Measurements from ENCODE around the gene CUX1. TPM values are rescaled to one million over a fixed set of nuclear protein-coding genes. Genes with fewer than 3 reads are reported as not detected.

Gene CUX1
- total RNA-seq, 4 donors from 2014 or later = 93.8 to 156 (median 112) TPM

DNA sequence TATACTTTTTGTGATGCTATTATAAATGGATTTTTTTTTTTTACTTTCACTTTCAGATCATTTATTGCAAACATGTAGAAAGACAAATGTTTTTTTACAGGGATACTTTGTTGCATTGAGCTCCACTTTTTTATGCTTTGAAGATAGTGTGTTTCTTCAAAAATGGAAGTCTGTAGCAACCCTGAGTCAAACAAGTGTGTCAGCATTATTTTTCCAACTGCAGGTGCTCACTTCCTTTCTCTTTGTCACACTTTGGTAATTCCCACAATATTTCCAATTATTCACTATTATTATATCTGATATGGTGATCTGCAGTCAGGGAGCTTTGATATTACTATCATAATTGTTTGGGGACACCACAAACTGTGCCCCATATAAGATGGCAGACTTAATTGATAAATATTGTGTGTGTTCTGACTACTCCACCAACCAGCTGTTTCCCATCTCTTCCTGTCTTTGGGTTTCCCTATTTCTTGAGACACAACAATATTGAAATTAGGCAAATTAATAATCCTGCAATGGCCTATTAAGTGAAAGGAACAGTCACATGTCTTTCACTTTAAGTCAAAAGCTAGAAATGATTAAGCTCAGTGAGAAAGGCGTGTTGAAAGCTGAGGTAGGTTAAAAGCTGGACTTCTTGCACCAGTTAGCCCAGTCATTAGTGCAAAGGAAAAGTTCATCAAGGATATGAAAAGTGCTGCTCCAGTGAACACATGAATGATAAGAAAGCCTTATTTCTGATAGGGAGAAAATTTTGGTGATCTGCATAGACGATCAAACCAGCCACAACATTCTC lies 238.0 kb downstream of the CUX1 start:
- no peak overlapping the region for H3K4me3 ChIP-seq (replicated peaks in 1 of 3)
- no peak for TF ChIP-seq POLR2A (IDR thresholded peaks at IDR 0.05)
- TF ChIP-seq, protein P1, sequence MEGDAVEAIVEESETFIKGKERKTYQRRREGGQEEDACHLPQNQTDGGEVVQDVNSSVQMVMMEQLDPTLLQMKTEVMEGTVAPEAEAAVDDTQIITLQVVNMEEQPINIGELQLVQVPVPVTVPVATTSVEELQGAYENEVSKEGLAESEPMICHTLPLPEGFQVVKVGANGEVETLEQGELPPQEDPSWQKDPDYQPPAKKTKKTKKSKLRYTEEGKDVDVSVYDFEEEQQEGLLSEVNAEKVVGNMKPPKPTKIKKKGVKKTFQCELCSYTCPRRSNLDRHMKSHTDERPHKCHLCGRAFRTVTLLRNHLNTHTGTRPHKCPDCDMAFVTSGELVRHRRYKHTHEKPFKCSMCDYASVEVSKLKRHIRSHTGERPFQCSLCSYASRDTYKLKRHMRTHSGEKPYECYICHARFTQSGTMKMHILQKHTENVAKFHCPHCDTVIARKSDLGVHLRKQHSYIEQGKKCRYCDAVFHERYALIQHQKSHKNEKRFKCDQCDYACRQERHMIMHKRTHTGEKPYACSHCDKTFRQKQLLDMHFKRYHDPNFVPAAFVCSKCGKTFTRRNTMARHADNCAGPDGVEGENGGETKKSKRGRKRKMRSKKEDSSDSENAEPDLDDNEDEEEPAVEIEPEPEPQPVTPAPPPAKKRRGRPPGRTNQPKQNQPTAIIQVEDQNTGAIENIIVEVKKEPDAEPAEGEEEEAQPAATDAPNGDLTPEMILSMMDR (IDR thresholded peaks at IDR 0.05) = no peak
- H3K4me1 ChIP-seq = no peaks in the 10 kb centered on the region
- no peaks in the 10 kb centered on the region for H3K27me3 ChIP-seq
- 92 to 97% methylated on average over 2 of the region's 2 CpGs for WGBS, 2 donors
- intact Hi-C loops (cut with DNase I) = no loop called here
- no peak for DNase-seq
- H3K27ac ChIP-seq = no peak overlapping the region
- H3K36me3 ChIP-seq = no peaks in the 10 kb centered on the region
- no peaks in the 10 kb centered on the region for H3K9me3 ChIP-seq

DNA sequence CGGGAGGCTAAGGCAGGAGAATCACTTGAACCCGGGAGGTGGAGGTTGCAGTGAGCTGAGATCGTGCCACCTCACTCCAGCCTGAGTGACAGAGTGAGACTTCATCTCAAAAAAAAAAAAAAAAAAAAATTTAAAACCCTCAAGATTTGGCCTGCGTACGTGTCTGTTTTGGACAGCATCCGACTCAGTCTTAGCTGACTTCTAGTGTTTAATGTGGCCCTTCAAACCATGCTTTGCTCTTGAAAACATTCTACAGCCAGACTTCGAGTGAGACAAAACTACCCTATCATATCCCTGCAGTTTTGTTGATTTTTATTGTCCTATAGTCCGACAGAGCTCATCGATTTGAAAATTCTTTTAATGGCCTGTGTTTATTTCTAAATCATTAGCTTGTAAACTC lies 242.1 kb downstream of the CUX1 start:
- Histone ChIP-seq H3K4me3 (replicated peaks in 1 of 3) (no peak overlapping the region), H3K4me1 (peaks cover 6 to 10% of the 10 kb centered on the region in 2 donors), H3K36me3 (no peaks in the 10 kb centered on the region), H3K9me3 (no peaks in the 10 kb centered on the region), H3K27ac (no peak overlapping the region), H3K27me3 (no peaks in the 10 kb centered on the region)
- DNase-seq = no peak
- 79 to 84% methylated on average over 9 of the region's 9 CpGs for WGBS, 2 donors
- intact Hi-C loops (cut with DNase I) = no loop called here
- TF ChIP-seq, protein P1 (IDR thresholded peaks at IDR 0.05) = no peak
- no peak for TF ChIP-seq POLR2A (IDR thresholded peaks at IDR 0.05)

DNA sequence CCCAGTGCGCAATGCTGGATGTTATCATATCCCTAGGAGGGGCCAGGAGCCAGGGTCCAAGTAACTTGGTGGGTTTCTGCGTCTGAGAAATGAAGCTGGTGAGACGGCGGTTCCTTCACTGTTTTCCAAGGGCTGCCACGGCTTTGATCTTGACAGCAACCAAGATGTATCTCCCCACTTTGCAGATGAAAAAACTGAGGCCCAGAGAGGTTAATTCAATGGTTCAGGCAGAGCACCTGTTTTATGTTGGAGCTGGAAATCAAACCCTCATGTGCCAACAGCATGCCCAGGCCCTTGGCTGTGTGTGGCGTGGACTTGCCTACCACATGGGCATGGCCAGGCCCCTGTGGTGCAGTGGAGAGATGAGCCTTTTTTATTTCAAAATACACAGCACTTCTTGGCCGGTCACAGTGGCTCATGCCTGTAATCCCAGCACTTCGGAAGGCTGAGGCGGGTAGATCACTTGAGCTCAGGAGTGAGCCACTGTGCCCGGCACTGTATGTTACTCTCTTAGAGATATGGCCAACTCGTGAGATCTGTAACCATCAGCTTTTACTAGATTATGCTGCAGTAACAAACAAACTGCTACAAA lies 244.0 kb downstream of the CUX1 start:
- WGBS, 2 donors = 91 to 95% methylated on average over 7 to 10 of the region's 11 CpGs
- H3K4me1 ChIP-seq = peaks cover 10 to 15% of the 10 kb centered on the region in 2 donors
- DNase-seq = no peak
- H3K9me3 ChIP-seq = no peaks in the 10 kb centered on the region
- H3K4me3 ChIP-seq (replicated peaks in 1 of 3) = no peak overlapping the region
- no peak overlapping the region for H3K27ac ChIP-seq
- TF ChIP-seq, protein P1 (IDR thresholded peaks at IDR 0.05) = no peak
- no peak for TF ChIP-seq POLR2A (IDR thresholded peaks at IDR 0.05)
- no peaks in the 10 kb centered on the region for H3K27me3 ChIP-seq
- no peaks in the 10 kb centered on the region for H3K36me3 ChIP-seq
- intact Hi-C loops (cut with DNase I) = no loop called here

DNA sequence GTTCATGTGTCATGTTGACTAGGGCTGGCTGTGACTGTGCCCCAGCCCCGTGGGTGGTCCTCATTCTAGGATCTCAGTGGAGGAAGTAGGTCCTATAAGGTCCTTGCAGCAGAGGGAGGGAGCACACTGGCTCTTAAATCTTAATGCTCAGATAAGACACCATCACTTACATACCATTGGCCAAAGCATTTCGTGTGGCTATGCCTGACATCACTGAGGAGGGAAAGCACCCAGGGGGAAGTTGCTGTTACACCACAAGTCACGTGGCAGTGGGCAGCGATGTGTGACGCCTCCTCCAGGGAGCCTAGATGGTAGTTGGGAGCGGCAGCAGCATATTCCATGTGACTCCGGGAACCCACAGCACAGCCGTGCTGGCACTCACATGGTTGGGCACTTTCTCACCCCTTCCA lies 244.6 kb downstream of the CUX1 start:
- intact Hi-C loops (cut with DNase I) = no loop called here
- 63 to 67% methylated on average over 8 of the region's 8 CpGs for WGBS, 2 donors
- Histone ChIP-seq H3K27ac (no peak overlapping the region), H3K36me3 (no peaks in the 10 kb centered on the region), H3K4me3 (replicated peaks in 1 of 3) (no peak overlapping the region), H3K9me3 (no peaks in the 10 kb centered on the region), H3K4me1 (peaks cover 10 to 15% of the 10 kb centered on the region in 2 donors), H3K27me3 (no peaks in the 10 kb centered on the region)
- DNase-seq = peak; percentile 60 to 62
- TF ChIP-seq, protein P1 (IDR thresholded peaks at IDR 0.05) = no peak
- TF ChIP-seq POLR2A (IDR thresholded peaks at IDR 0.05) = no peak

DNA sequence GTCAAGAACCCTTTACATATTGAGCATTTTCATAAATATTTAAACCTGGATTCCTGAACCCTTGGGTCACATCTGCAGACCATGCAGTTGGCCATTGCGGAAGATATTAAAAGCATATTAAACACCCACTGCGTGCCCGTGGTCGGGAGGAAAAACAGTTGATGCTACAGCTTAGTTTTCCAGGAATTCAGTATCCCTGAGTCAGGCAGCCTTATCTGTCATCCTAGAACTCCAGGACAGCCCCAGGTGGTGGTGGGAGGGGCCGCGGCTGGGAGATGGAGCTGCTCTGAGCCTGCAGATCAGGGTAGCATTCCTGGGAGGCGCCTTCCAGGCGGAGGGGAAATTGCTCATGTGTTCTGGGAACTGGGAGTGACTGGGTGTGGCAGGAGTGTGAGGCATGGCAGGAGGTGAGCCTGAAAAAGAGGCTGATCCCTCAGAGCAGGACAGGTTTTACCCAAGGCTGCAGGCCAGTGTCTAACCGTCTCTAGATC lies 246.3 kb downstream of the CUX1 start:
- intact Hi-C loops (cut with DNase I) = no loop called here
- no peaks in the 10 kb centered on the region for H3K9me3 ChIP-seq
- H3K36me3 ChIP-seq = no peaks in the 10 kb centered on the region
- DNase-seq = peak in 1 of 2 donors; percentile 17
- H3K27me3 ChIP-seq = no peaks in the 10 kb centered on the region
- no peak overlapping the region for H3K4me3 ChIP-seq (replicated peaks in 1 of 3)
- H3K27ac ChIP-seq = no peak overlapping the region
- TF ChIP-seq, protein P1 (IDR thresholded peaks at IDR 0.05) = no peak
- no peak for TF ChIP-seq POLR2A (IDR thresholded peaks at IDR 0.05)
- H3K4me1 ChIP-seq = peaks cover 10 to 15% of the 10 kb centered on the region in 2 donors
- WGBS, 2 donors = 74% methylated on average over 9 of the region's 9 CpGs
